KMS-11 (cell line): Measurements from ENCODE around the gene HOXA4.

ENCODE experiments used
- H2AFZ ChIP-seq: fragments of 200-600 bp; sonication (generic); 2 replicates; pipeline ENCODE4 v1.6.1; 2016; ENCODE audit warnings: antibody characterized with exemption, mixed run types, low read depth
- H3K27ac ChIP-seq: fragments of 200-600 bp; sonication (generic); 2 replicates; pipeline ENCODE4 v1.6.1; 2016; ENCODE audit warnings: mild to moderate bottlenecking, mixed run types
- H3K27me3 ChIP-seq: fragments of 200-600 bp; sonication (generic); 2 replicates; pipeline ENCODE4 v1.6.1; 2017; ENCODE audit warnings: mild to moderate bottlenecking, low read depth, mixed run types, moderate library complexity; ENCODE audit not compliant: insufficient read depth
- H3K36me3 ChIP-seq: fragments of 200-600 bp; sonication (generic); 2 replicates; pipeline ENCODE4 v1.6.1; 2017; ENCODE audit warnings: mild to moderate bottlenecking, mixed run types; ENCODE audit not compliant: insufficient read depth
- H3K4me1 ChIP-seq: fragments of 200-600 bp; sonication (generic); 2 replicates; pipeline ENCODE4 v1.6.1; 2016; ENCODE audit warnings: mild to moderate bottlenecking, low read depth, mixed run types; ENCODE audit not compliant: poor library complexity, severe bottlenecking
- H3K4me2 ChIP-seq: fragments of 200-600 bp; sonication (generic); 2 replicates; pipeline ENCODE4 v1.7.0; 2016; ENCODE audit warnings: mild to moderate bottlenecking, mixed run types
- H3K4me3 ChIP-seq: fragments of 200-600 bp; sonication (generic); IDR thresholded peaks from 2 replicates; pipeline ENCODE4 v1.6.1; 2017; ENCODE audit warnings: low read depth, low read length, mixed read lengths; ENCODE audit not compliant: insufficient read depth
- H3K79me2 ChIP-seq: fragments of 200-600 bp; sonication (generic); 2 replicates; pipeline ENCODE4 v1.6.1; 2016; ENCODE audit warnings: low read depth, mixed run types; ENCODE audit not compliant: insufficient read depth
- H3K9ac ChIP-seq: fragments of 200-600 bp; sonication (generic); 2 replicates; pipeline ENCODE4 v1.6.1; 2016; ENCODE audit warnings: mild to moderate bottlenecking, mixed run types
- H4K20me1 ChIP-seq: fragments of 200-600 bp; sonication (generic); 2 replicates; pipeline ENCODE4 v1.6.1; 2016; ENCODE audit warnings: mild to moderate bottlenecking, mixed run types; ENCODE audit not compliant: insufficient read depth
- TF ChIP-seq, protein P1 (sequence below): fragments of 200-600 bp; sonication (generic); conservative IDR thresholded peaks from 2 replicates; pipeline ENCODE4 v1.6.1; 2017; ENCODE audit warnings: low read depth, mild to moderate bottlenecking, antibody characterized with exemption, low read length, moderate library complexity, mixed read lengths

The HOXA4 gene

GRCh38 chr7:27172315-27172774, 41.8 kb upstream of the HOXA4 start:
- Histone ChIP-seq H3K4me2 (peak overlapping the region; percentile 70), H3K4me3 (no peak overlapping the region), H3K36me3 (no peaks in the 10 kb centered on the region), H3K27ac (no peak overlapping the region), H3K79me2 (no peaks in the 10 kb centered on the region), H4K20me1 (no peaks in the 10 kb centered on the region), H3K9ac (peak overlapping the region; percentile 88; the same call in 1 of the 2 replicates), H2AFZ (peak overlapping the region; percentile 81), H3K4me1 (peaks cover 17% of the 10 kb centered on the region), H3K27me3 (peaks cover 15% of the 10 kb centered on the region; the same call in 1 of the 2 replicates)
- TF ChIP-seq, protein P1, sequence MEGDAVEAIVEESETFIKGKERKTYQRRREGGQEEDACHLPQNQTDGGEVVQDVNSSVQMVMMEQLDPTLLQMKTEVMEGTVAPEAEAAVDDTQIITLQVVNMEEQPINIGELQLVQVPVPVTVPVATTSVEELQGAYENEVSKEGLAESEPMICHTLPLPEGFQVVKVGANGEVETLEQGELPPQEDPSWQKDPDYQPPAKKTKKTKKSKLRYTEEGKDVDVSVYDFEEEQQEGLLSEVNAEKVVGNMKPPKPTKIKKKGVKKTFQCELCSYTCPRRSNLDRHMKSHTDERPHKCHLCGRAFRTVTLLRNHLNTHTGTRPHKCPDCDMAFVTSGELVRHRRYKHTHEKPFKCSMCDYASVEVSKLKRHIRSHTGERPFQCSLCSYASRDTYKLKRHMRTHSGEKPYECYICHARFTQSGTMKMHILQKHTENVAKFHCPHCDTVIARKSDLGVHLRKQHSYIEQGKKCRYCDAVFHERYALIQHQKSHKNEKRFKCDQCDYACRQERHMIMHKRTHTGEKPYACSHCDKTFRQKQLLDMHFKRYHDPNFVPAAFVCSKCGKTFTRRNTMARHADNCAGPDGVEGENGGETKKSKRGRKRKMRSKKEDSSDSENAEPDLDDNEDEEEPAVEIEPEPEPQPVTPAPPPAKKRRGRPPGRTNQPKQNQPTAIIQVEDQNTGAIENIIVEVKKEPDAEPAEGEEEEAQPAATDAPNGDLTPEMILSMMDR, result no peak

- peaks cover 17% of the 10 kb centered on the region for H3K4me1 ChIP-seq
- H3K9ac ChIP-seq, result no peak overlapping the region
- H3K27ac ChIP-seq, result no peak overlapping the region
- no peaks in the 10 kb centered on the region for H3K79me2 ChIP-seq
- H4K20me1 ChIP-seq, result no peaks in the 10 kb centered on the region
- H3K27me3 ChIP-seq, result peaks cover 15% of the 10 kb centered on the region; the same call in 1 of the 2 replicates
- H3K36me3 ChIP-seq, result no peaks in the 10 kb centered on the region
- peak overlapping the region; percentile 81; the same call in 1 of the 2 replicates for H2AFZ ChIP-seq
- H3K4me3 ChIP-seq, result no peak overlapping the region
- TF ChIP-seq, protein P1, result no peak
- peak overlapping the region; percentile 70 for H3K4me2 ChIP-seq
These were observed 41.2 kb upstream of the HOXA4 start for GRCh38 chr7:27171637-27172314.

- H3K4me2 ChIP-seq, result peak overlapping the region; percentile 70; the same call in 1 of the 2 replicates
- no peaks in the 10 kb centered on the region for H4K20me1 ChIP-seq
These were observed 40.7 kb upstream of the HOXA4 start for GRCh38 chr7:27171325-27171636.

GRCh38 chr7:27170426-27171324, 40.1 kb upstream of the HOXA4 start:
- Histone ChIP-seq H3K27ac (no peak overlapping the region), H3K4me2 (no peak overlapping the region; the same call in 1 of the 2 replicates), H2AFZ (no peak overlapping the region), H3K27me3 (peaks cover 15% of the 10 kb centered on the region; the same call in 1 of the 2 replicates), H3K36me3 (no peaks in the 10 kb centered on the region), H4K20me1 (no peaks in the 10 kb centered on the region), H3K9ac (no peak overlapping the region), H3K4me1 (peaks cover 17% of the 10 kb centered on the region), H3K4me3 (no peak overlapping the region), H3K79me2 (no peaks in the 10 kb centered on the region)
- TF ChIP-seq, protein P1, result no peak

More at GRCh38 chr7:27171325-27171636, 40.7 kb upstream of the HOXA4 start:
- Histone ChIP-seq H3K9ac (no peak overlapping the region), H3K27ac (no peak overlapping the region), H3K36me3 (no peaks in the 10 kb centered on the region), H2AFZ (0 out of 2 replicates have a peak overlapping the region, but pooled peaks have one; percentile 81), H3K27me3 (peaks cover 15% of the 10 kb centered on the region; the same call in 1 of the 2 replicates), H3K4me3 (no peak overlapping the region), H3K79me2 (no peaks in the 10 kb centered on the region), H3K4me1 (peaks cover 17% of the 10 kb centered on the region)
- TF ChIP-seq, protein P1, result no peak
